K562 (cell line): ENCODE measurements around the gene GABRG2. TPM values are rescaled to one million over a fixed set of nuclear protein-coding genes. Genes with fewer than 3 reads are reported as not detected.

Source experiments
- ATAC-seq: fragments of 200-7000 bp; cut with Tn5 transposase; 3 replicates; pipeline ENCODE4 v1.9.1; 2020; ENCODE audit warnings: moderate library complexity
- BruUV-seq: library from RNA; stranded (reverse); fragments of 400-500 nt; replicated peaks from 2 replicates; lab custom pipeline; 2021; lab: Mats Ljungman, UMichigan
- CTCF ChIA-PET: fragments of 300-600 bp; formaldehyde crosslinking; extraction: SDS; loops from one replicate; lab custom pipeline; 2021; ENCODE audit warnings: low intra/inter-chr PET ratio; lab: Yijun Ruan, JAX
- POLR2A ChIA-PET: fragments of 300-600, 350-650 bp; sonication (Branson Sonifier 250); formaldehyde crosslinking; extraction: SDS; loops from one replicate; lab custom pipeline; 2021; ENCODE audit warnings: antibody characterized with exemption, inconsistent platforms; lab: Yijun Ruan, JAX
- DNase-seq, 4 experiments: peaks; one replicate each; pipeline versions ENCODE4 v3.0.0 to v3.0.0-alpha.2; 2011 to 2018; ENCODE audit warnings: low spot score in 3 of 4, mixed read lengths in 3 of 4; ENCODE audit errors: extremely low read depth in 1 of 4
- FAIRE-seq: peaks from 2 replicates; lab custom pipeline; 2011; peaks lifted over from hg19 to GRCh38; lab: Jason Lieb, UNC
- H2AFZ ChIP-seq: 2 replicates; pipeline ENCODE4 v1.6.0; 2011; ENCODE audit warnings: low read depth, low read length, control low read depth, inconsistent platforms
- H3K27ac ChIP-seq: fragments of 200-600 bp; 3 replicates; pipeline ENCODE4 v1.8.0; 2011; ENCODE audit warnings: low read depth, mild to moderate bottlenecking, control low read depth, inconsistent platforms, low read length, moderate library complexity, mixed read lengths; ENCODE audit errors: extremely low read depth
- H3K27me3 ChIP-seq, 2 experiments: fragments of 300-600 bp in 1 of 2; 2 replicates in 1 of 2; 3 replicates in 1 of 2; pipeline versions ENCODE4 v1.6.0 to v1.8.0; 2011; ENCODE audit warnings: inconsistent platforms in 2 of 2, low read length in 2 of 2, mild to moderate bottlenecking in 1 of 2, mixed read lengths in 1 of 2, moderate library complexity in 1 of 2; ENCODE audit not compliant: control insufficient read depth in 2 of 2, insufficient read depth in 2 of 2
- H3K36me3 ChIP-seq: fragments of 300-600 bp; 3 replicates; pipeline ENCODE4 v1.8.0; 2011; ENCODE audit warnings: mild to moderate bottlenecking, low read length, inconsistent platforms; ENCODE audit not compliant: control insufficient read depth, insufficient read depth
- H3K4me1 ChIP-seq, 2 experiments: fragments of 200-600 bp in 1 of 2; replicated peaks in 1 of 2; 2 replicates in 1 of 2; 3 replicates in 1 of 2; pipeline versions ENCODE4 v1.5.1 to v1.8.0; 2011; ENCODE audit warnings: inconsistent platforms in 2 of 2, low read length in 2 of 2, mild to moderate bottlenecking in 1 of 2, mixed read lengths in 1 of 2, moderate library complexity in 1 of 2; ENCODE audit not compliant: control insufficient read depth in 2 of 2, insufficient read depth in 2 of 2
- H3K4me2 ChIP-seq: 2 replicates; pipeline ENCODE4 v1.6.1; 2011; ENCODE audit warnings: low read length, control low read depth, inconsistent platforms, mixed read lengths; ENCODE audit not compliant: insufficient read depth
- H3K4me3 ChIP-seq: fragments of 200-600 bp; sonication (generic), shearing (Covaris generic); 2 replicates; pipeline ENCODE4 v1.5.1; 2016; ENCODE audit warnings: control low read depth, inconsistent platforms
- H3K79me2 ChIP-seq: fragments of 200-600 bp; 3 replicates; pipeline ENCODE4 v1.8.0; 2011; ENCODE audit warnings: low read length, inconsistent platforms; ENCODE audit not compliant: control insufficient read depth, insufficient read depth
- H3K9ac ChIP-seq, 2 experiments: 2 replicates each; pipeline versions ENCODE4 v1.6.0 to v1.6.1; 2011; ENCODE audit warnings: low read depth in 2 of 2, low read length in 2 of 2, control low read depth in 1 of 2, inconsistent platforms in 1 of 2, mild to moderate bottlenecking in 1 of 2, mixed read lengths in 1 of 2; ENCODE audit not compliant: insufficient read depth in 1 of 2
- H3K9me1 ChIP-seq: one replicate; pipeline ENCODE4 v1.6.0; 2011; ENCODE audit warnings: inconsistent platforms, mild to moderate bottlenecking, low read length, moderate library complexity; ENCODE audit not compliant: control insufficient read depth, insufficient read depth
- H3K9me3 ChIP-seq: replicated peaks from 2 replicates; pipeline ENCODE4 v1.5.1; 2011; ENCODE audit warnings: low read depth, low read length, inconsistent platforms; ENCODE audit not compliant: control insufficient read depth, insufficient read depth
- H4K20me1 ChIP-seq: replicated peaks from 2 replicates; pipeline ENCODE4 v1.6.1; 2011; ENCODE audit warnings: low read length, inconsistent platforms, mixed read lengths; ENCODE audit not compliant: control insufficient read depth, insufficient read depth
- COPS2 ChIP-seq: fragments of 450-650 bp; conservative IDR thresholded peaks from 2 replicates; pipeline ENCODE4 v1.6.1; 2016; ENCODE audit warnings: mild to moderate bottlenecking, moderate library complexity
- DACH1 ChIP-seq: fragments of 450-650 bp; IDR thresholded peaks from 2 replicates; pipeline ENCODE4 v1.6.1; 2018; ENCODE audit not compliant: partially characterized antibody
- DPF2 ChIP-seq: fragments of 450-650 bp; IDR thresholded peaks from 2 replicates; pipeline ENCODE4 v1.6.1; 2016
- E2F3 ChIP-seq: fragments of 250-450 bp; sonication (Bioruptor Pico); IDR thresholded peaks from 2 replicates; pipeline ENCODE4 v1.4.0; 2020; ENCODE audit warnings: mild to moderate bottlenecking
- HIVEP1 ChIP-seq: fragments of 250-450 bp; sonication (Bioruptor Pico); IDR thresholded peaks from 2 replicates; pipeline ENCODE4 v1.4.0; 2020; ENCODE audit warnings: mild to moderate bottlenecking
- HNRNPL ChIP-seq: fragments of 200-400 bp; formaldehyde crosslinking; IDR thresholded peaks from 2 replicates; pipeline ENCODE4 v1.6.1; 2017; ENCODE audit warnings: low read depth, mild to moderate bottlenecking, low read length
- KLF1 ChIP-seq: fragments of 450-650 bp; IDR thresholded peaks from 2 replicates; pipeline ENCODE4 v1.6.1; 2016; ENCODE audit warnings: missing genetic modification characterization, missing compliant biosample characterization
- NCOA4 ChIP-seq: fragments of 450-650 bp; IDR thresholded peaks from 2 replicates; pipeline ENCODE4 v1.6.1; 2018; ENCODE audit warnings: mild to moderate bottlenecking; ENCODE audit not compliant: partially characterized antibody
- OTX1 ChIP-seq: fragments of 450-650 bp; formaldehyde crosslinking; IDR thresholded peaks from 2 replicates; pipeline ENCODE4 v1.4.0; 2022; ENCODE audit warnings: mild to moderate bottlenecking
- RBM15 ChIP-seq: fragments of 200-400 bp; formaldehyde crosslinking; IDR thresholded peaks from 2 replicates; pipeline ENCODE4 v1.6.1; 2018; ENCODE audit warnings: mild to moderate bottlenecking, low read length, moderate library complexity; ENCODE audit not compliant: insufficient read depth
- RFX1 ChIP-seq: fragments of 450-650 bp; IDR thresholded peaks from 2 replicates; pipeline ENCODE4 v1.6.1; 2016; ENCODE audit warnings: mild to moderate bottlenecking, moderate library complexity
- SRF ChIP-seq, 2 experiments: fragments of 250-450, 450-650 bp in 1 of 2; sonication (Bioruptor Pico) in 1 of 2; sonication (generic) in 1 of 2; formaldehyde crosslinking; IDR thresholded peaks; 2 replicates each; pipeline versions ENCODE4 v1.5.0 to v1.5.1; 2020 to 2022; ENCODE audit warnings: mild to moderate bottlenecking in 1 of 2, missing genetic modification reagents in 1 of 2
- TARDBP ChIP-seq: fragments of 450-650 bp; IDR thresholded peaks from 2 replicates; pipeline ENCODE4 v1.6.1; 2016
- TEAD2 ChIP-seq: fragments of 450-650 bp; IDR thresholded peaks from 2 replicates; pipeline ENCODE4 v1.6.1; 2016; ENCODE audit warnings: missing genetic modification characterization, control low read depth, missing compliant biosample characterization
- U2AF1 ChIP-seq: fragments of 200-400 bp; formaldehyde crosslinking; optimal IDR thresholded peaks from 2 replicates; pipeline ENCODE3; 2017; ENCODE audit warnings: mild to moderate bottlenecking, low read depth, low read length, moderate library complexity
- ZBTB1 ChIP-seq: sonication (generic); formaldehyde crosslinking; IDR thresholded peaks from 2 replicates; pipeline ENCODE4 v1.8.1; 2023; ENCODE audit warnings: missing genetic modification reagents, low read depth, mild to moderate bottlenecking, borderline replicate concordance
- ZEB2 ChIP-seq: fragments of 450-650 bp; IDR thresholded peaks from 2 replicates; pipeline ENCODE4 v1.6.1; 2016
- ZNF174 ChIP-seq: fragments of 250-450 bp; sonication (Bioruptor Pico); IDR thresholded peaks from 2 replicates; pipeline ENCODE4 v1.4.0; 2020; ENCODE audit warnings: mild to moderate bottlenecking
- in situ Hi-C: fragments of 300-500 bp; cut with MboI; formaldehyde crosslinking; loops from 4 replicates; pipeline ENCODE4 v1.15.0; 2018; ENCODE audit warnings: inconsistent platforms, mixed read lengths
- intact Hi-C: fragments of 100-400 bp; cut with micrococcal nuclease; formaldehyde crosslinking; loops from 2 replicates; pipeline ENCODE4 v1.14.2; 2022
- polyA plus RNA-seq, 8 experiments: library from polyadenylated mRNA; depleted of rRNA in 4 of 8; stranded (reverse) in 5 of 8; unstranded in 3 of 8; fragments of >200 nt; fragmentation: Nextera tagmentation in 2 of 8; fragmentation: Illumina TruSeq in 1 of 8; extraction: Ambion mirVana in 2 of 8; extraction: Trizol in 1 of 8; gene quantifications; 2 replicates each; pipeline versions ENCODE4 v1.2.1 to v1.2.3, GENCODE V29; 2011 to 2014; ENCODE audit warnings: inconsistent platforms in 1 of 8, missing spikeins in 1 of 8
- total RNA-seq, 7 experiments: library from RNA; depleted of rRNA in 6 of 7; stranded (reverse); fragments of >200 nt in 6 of 7; fragmentation: Illumina TruSeq in 2 of 7; extraction: Trizol in 2 of 7; gene quantifications; 2 replicates each; pipeline versions ENCODE4 v1.2.1 to v1.2.3, GENCODE V29; 2011 to 2021; ENCODE audit warnings: low replicate concordance in 1 of 7
- TF ChIP-seq, protein P1 (sequence below), 2 experiments: fragments of 250-450 bp in 1 of 2; fragments of 450-650 bp in 1 of 2; sonication (Bioruptor Pico) in 1 of 2; IDR thresholded peaks; 2 replicates each; pipeline versions ENCODE4 v1.6.1 to v1.8.0; 2016 to 2021; ENCODE audit warnings: mild to moderate bottlenecking in 2 of 2, moderate library complexity in 2 of 2, missing compliant biosample characterization in 1 of 2, missing genetic modification characterization in 1 of 2

GABRG2 gene
- total and polyA plus RNA-seq, 9 of the 15 experiments (the other 6 are each of a cell fraction or from before 2014, with no cell fraction given): 0.03 to 1.2 (median 0.30) TPM; not detected in 3

DNA sequence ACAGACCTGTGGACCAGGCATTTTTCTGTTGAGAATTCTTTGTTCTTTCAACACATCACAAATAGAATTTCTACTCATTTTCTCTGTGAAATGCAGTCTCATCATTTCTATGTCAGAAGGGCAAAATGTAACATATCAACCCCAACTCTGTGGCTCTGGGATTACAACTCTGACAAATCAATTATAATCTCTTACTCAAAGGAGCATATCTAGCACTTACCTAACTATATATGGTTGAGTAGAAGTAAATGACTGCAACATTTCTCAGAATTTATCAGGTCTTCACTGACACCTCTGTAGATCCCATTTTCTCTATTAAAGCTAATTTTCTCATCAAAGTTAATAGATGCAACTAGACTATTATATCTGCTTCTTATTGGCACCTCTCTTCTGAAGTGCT, 64.8 kb downstream of the GABRG2 start:
- H4K20me1 ChIP-seq: no peaks in the 10 kb centered on the region
- ChIA-PET CTCF (no interaction called here), POLR2A (no interaction called here)
- no peaks in the 10 kb centered on the region for H3K4me1 ChIP-seq
- BruUV-seq: no TSS peak
- no peak for FAIRE-seq
- H3K27me3 ChIP-seq: no peaks in the 10 kb centered on the region
- no peak overlapping the region for H2AFZ ChIP-seq
- TF ChIP-seq HIVEP1 (CRISPR knock-in tag) (no peak), HNRNPL (no peak), COPS2 (no peak), NCOA4 (no peak), E2F3 (CRISPR knock-in tag) (no peak), TARDBP (no peak), OTX1 (CRISPR knock-in tag) (no peak), U2AF1 (no peak), KLF1 (tag) (no peak), RBM15 (no peak), SRF (CRISPR knock-in tag; IDR thresholded peaks at IDR 0.05) (no peak), DPF2 (no peak), ZNF174 (no peak), DACH1 (no peak), RFX1 (no peak), TEAD2 (no peak), ZEB2 (no peak), ZBTB1 (CRISPR knock-in tag) (no peak)
- TF ChIP-seq, protein P1, sequence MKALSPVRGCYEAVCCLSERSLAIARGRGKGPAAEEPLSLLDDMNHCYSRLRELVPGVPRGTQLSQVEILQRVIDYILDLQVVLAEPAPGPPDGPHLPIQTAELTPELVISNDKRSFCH (CRISPR knock-in tag; IDR thresholded peaks at IDR 0.05): no peak
- TF ChIP-seq, protein P1 (tag; IDR thresholded peaks at IDR 0.05): no peak
- TF ChIP-seq, all 486 proteins: peak for 0
- H3K36me3 ChIP-seq: no peaks in the 10 kb centered on the region
- DNase-seq: no peak
- no peak overlapping the region for H3K9ac ChIP-seq
- no peaks in the 10 kb centered on the region for H3K9me1 ChIP-seq
- no peak for ATAC-seq
- intact Hi-C loops: no loop called here
- in situ Hi-C loops: no loop called here
- H3K4me2 ChIP-seq: no peak overlapping the region
- no peaks in the 10 kb centered on the region for H3K79me2 ChIP-seq
- no peak overlapping the region for H3K4me3 ChIP-seq
- no peaks in the 10 kb centered on the region for H3K9me3 ChIP-seq
- no peak overlapping the region for H3K27ac ChIP-seq
